Sigmoid colon (tissue), 7 donors: ENCODE measurements around the gene RNF180. TPM values are rescaled to one million over a fixed set of nuclear protein-coding genes. Genes with fewer than 3 reads are reported as not detected.

Experiments used
- DNase-seq: peaks from one replicate; pipeline ENCODE4 v3.0.0-alpha.2; 2019
- H3K27ac ChIP-seq, 4 donors: fragments of 200-600 bp; sonication (generic); one replicate each; pipeline ENCODE4 v1.5.1; 2016 to 2019; ENCODE audit warnings: mild to moderate bottlenecking in 1 of 4
- H3K27me3 ChIP-seq, 3 donors: fragments of 200-600 bp; sonication (generic); one replicate each; pipeline ENCODE4 v1.5.1; 2019; ENCODE audit warnings: mild to moderate bottlenecking in 1 of 3
- H3K36me3 ChIP-seq, 4 donors: fragments of 200-600 bp; sonication (generic); one replicate each; pipeline ENCODE4 v1.5.1; 2016 to 2019
- H3K4me1 ChIP-seq, 4 donors: fragments of 200-600 bp; sonication (generic); one replicate each; pipeline ENCODE4 v1.5.1; 2017 to 2019
- H3K4me3 ChIP-seq, 4 donors: fragments of 200-600 bp; sonication (generic); one replicate each; pipeline ENCODE4 v1.5.1; 2017 to 2019; ENCODE audit warnings: mild to moderate bottlenecking in 2 of 4, moderate library complexity in 1 of 4
- H3K9me3 ChIP-seq, 4 donors: fragments of 200-600 bp in 3 of 4; sonication (generic) in 3 of 4; one replicate each; pipeline versions ENCODE4 v1.5.1 to v1.6.1; 2013 to 2019
- CTCF ChIP-seq, 4 experiments: fragments of 450-650 bp in 3 of 4; fragments of 200-600 bp in 1 of 4; IDR thresholded peaks; one replicate each; pipeline ENCODE4 v1.5.1; 2016 to 2019; ENCODE audit warnings: antibody characterized with exemption in 4 of 4, mild to moderate bottlenecking in 3 of 4, moderate library complexity in 2 of 4
- EP300 ChIP-seq, 4 donors: sonication (generic); formaldehyde crosslinking; IDR thresholded peaks; one replicate each; pipeline ENCODE4 v1.6.1; 2017; ENCODE audit warnings: antibody characterized with exemption in 4 of 4
- POLR2A ChIP-seq, 2 donors: fragments of 450-650 bp; IDR thresholded peaks; one replicate each; pipeline ENCODE4 v1.6.1; 2016; ENCODE audit warnings: antibody characterized with exemption in 2 of 2, mild to moderate bottlenecking in 2 of 2, moderate library complexity in 2 of 2
- POLR2AphosphoS5 ChIP-seq, 4 donors: sonication (generic); formaldehyde crosslinking; IDR thresholded peaks; one replicate each; pipeline ENCODE4 v1.6.1; 2017; ENCODE audit warnings: antibody characterized with exemption in 4 of 4
- WGBS, 2 donors: extraction: QIAGEN DNeasy Blood & Tissue Kit; methylation state at CpG; one replicate each; pipeline ENCODE4 v1.1.7; 2013; 5-methylcytosine and 5-hydroxymethylcytosine counted together
- intact Hi-C: fragments of 100-400 bp; cut with DNase I; formaldehyde crosslinking; loops from one replicate; pipeline ENCODE4 v1.15.1; 2023
- polyA plus RNA-seq, 3 donors: library from polyadenylated mRNA; stranded (reverse); fragments of 200-250 nt; gene quantifications; one replicate each; pipeline ENCODE4 v1.2.3, GENCODE V29; 2013
- total RNA-seq, 4 donors: library from RNA; depleted of rRNA; stranded (reverse); fragments of >200 nt; gene quantifications; one replicate each; pipeline ENCODE4 v1.1.0, GENCODE V29; 2016
- donor health status: healthy with polysubstance abuse.
- donor health status: Bipolar disorder and iron deficiency.
- donor health status: healthy.

The RNF180 gene
- total and polyA plus RNA-seq, 7 donors: 0.23 to 27.1 (median 16.6) TPM

- WGBS, 2 donors: 95 to 96% methylated on average over 1 of the region's 1 CpG
These were observed 18.3 kb downstream of the RNF180 start for GRCh38 chr5:64183956-64184355.

GRCh38 chr5:64184832-64185231 lies 19.2 kb downstream of the RNF180 start:
- no peaks in the 10 kb centered on the region for H3K9me3 ChIP-seq
- intact Hi-C loops: no loop called here
- H3K36me3 ChIP-seq: no peaks in the 10 kb centered on the region
- TF ChIP-seq EP300 (IDR thresholded peaks at IDR 0.05) (no peak), POLR2A (IDR thresholded peaks at IDR 0.05) (no peak), CTCF (IDR thresholded peaks at IDR 0.05) (no peak), POLR2AphosphoS5 (IDR thresholded peaks at IDR 0.05) (no peak)
- H3K4me3 ChIP-seq: no peak overlapping the region
- no peaks in the 10 kb centered on the region for H3K4me1 ChIP-seq
- H3K27ac ChIP-seq: no peak overlapping the region
- WGBS, 2 donors: 79 to 94% methylated on average over 1 of the region's 1 CpG
- no peaks in the 10 kb centered on the region for H3K27me3 ChIP-seq
- no peak for DNase-seq

More at GRCh38 chr5:64183956-64184355, 18.3 kb downstream of the RNF180 start:
- Histone ChIP-seq H3K27ac (no peak overlapping the region), H3K27me3 (no peaks in the 10 kb centered on the region), H3K4me3 (no peak overlapping the region), H3K9me3 (no peaks in the 10 kb centered on the region), H3K4me1 (no peaks in the 10 kb centered on the region), H3K36me3 (no peaks in the 10 kb centered on the region)
- intact Hi-C loops: no loop called here
- no peak for DNase-seq
- no peak for TF ChIP-seq EP300 (IDR thresholded peaks at IDR 0.05)
- TF ChIP-seq CTCF (IDR thresholded peaks at IDR 0.05): no peak
- no peak for TF ChIP-seq POLR2AphosphoS5 (IDR thresholded peaks at IDR 0.05)
- TF ChIP-seq POLR2A (IDR thresholded peaks at IDR 0.05): no peak

- no peak for DNase-seq
- H3K9me3 ChIP-seq: no peaks in the 10 kb centered on the region
- H3K27ac ChIP-seq: no peak overlapping the region
- intact Hi-C loops: no loop called here
- no peaks in the 10 kb centered on the region for H3K36me3 ChIP-seq
- TF ChIP-seq POLR2A (IDR thresholded peaks at IDR 0.05) (no peak), POLR2AphosphoS5 (IDR thresholded peaks at IDR 0.05) (no peak), EP300 (IDR thresholded peaks at IDR 0.05) (no peak), CTCF (IDR thresholded peaks at IDR 0.05) (no peak)
- H3K4me1 ChIP-seq: peaks cover 0 to 16% (median 0%) of the 10 kb centered on the region in 4 donors
- WGBS, 2 donors: 90 to 97% methylated on average over 1 of the region's 1 CpG
- H3K27me3 ChIP-seq: no peaks in the 10 kb centered on the region
- no peak overlapping the region for H3K4me3 ChIP-seq
These were observed 23.1 kb downstream of the RNF180 start for GRCh38 chr5:64188776-64189175.

GRCh38 chr5:64190562-64191306 lies 25.1 kb downstream of the RNF180 start:
- Histone ChIP-seq H3K36me3 (no peaks in the 10 kb centered on the region), H3K4me1 (peaks cover 0 to 16% (median 0%) of the 10 kb centered on the region in 4 donors), H3K27me3 (no peaks in the 10 kb centered on the region), H3K9me3 (no peaks in the 10 kb centered on the region), H3K27ac (no peak overlapping the region), H3K4me3 (no peak overlapping the region)
- WGBS, 2 donors: 27 to 59% methylated on average over 2 of the region's 2 CpGs
- no peak for TF ChIP-seq POLR2AphosphoS5 (IDR thresholded peaks at IDR 0.05)
- no peak for TF ChIP-seq CTCF (IDR thresholded peaks at IDR 0.05)
- TF ChIP-seq EP300 (IDR thresholded peaks at IDR 0.05): no peak
- no peak for TF ChIP-seq POLR2A (IDR thresholded peaks at IDR 0.05)
- intact Hi-C loops: no loop called here
- DNase-seq: no peak
